ENCODE results near the gene WBP11. TPM values are rescaled to one million over a fixed set of nuclear protein-coding genes. Genes with fewer than 3 reads are reported as not detected.

The WBP11 gene
- total RNA-seq, 3 donors from 2014 or later (not counting 1 experiment from before 2014, with no cell fraction given) = 130 to 159 (median 134) TPM

DNA sequence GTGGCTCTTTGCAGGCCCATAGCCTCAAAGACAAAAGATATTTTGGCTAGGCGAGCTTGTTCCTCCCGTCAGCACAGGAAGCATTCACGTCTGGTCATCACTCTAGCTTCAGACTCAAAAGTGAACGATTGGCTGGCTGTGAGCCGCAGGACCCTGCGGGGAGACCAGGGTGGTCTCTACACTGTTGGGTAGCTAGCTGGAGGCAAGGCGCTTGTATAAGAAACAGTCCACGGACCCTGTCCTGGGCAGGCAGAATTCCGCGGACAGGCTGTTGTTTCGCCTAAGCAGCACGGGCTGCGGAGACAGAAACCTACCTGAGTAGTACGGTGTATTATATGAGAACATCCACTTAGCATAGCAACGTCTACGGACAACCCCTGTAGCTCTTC, 29.6 kb downstream of the WBP11 start:
- no peaks in the 10 kb centered on the region for H3K27me3 ChIP-seq (ENCODE audit: control insufficient read depth, insufficient read depth, low read length)
- Mint-ChIP-seq H3K36me3 (no peaks in the 10 kb centered on the region), H3K4me3 (peak overlapping the region; percentile 100), H3K27ac (peak overlapping the region; percentile 96 to 99), H3K9me3 (no peaks in the 10 kb centered on the region), H3K4me1 (peaks cover 67% of the 10 kb centered on the region in 2 donors), H3K27me3 (ENCODE audit: low read depth in 2 of 2) (no peaks in the 10 kb centered on the region)
- ATAC-seq (peak; percentile 1 to 2 (median 1)), DNase-seq (no peak)
- H3K36me3 ChIP-seq (ENCODE audit: control insufficient read depth, insufficient read depth, low read length) = no peaks in the 10 kb centered on the region
- no peak for TF ChIP-seq CTCF (IDR thresholded peaks at IDR 0.05)
- intact Hi-C loops (cut with micrococcal nuclease) = loop anchor here (1.0 to 5.0 kb wide), 4 partner anchors 30 to 1671 kb away; partner anchors contain the start of genes C12orf60, GSG1 and WBP11
- peak overlapping the region; percentile 63 for H3K4me3 ChIP-seq (ENCODE audit: low read length)
- H3K9me3 ChIP-seq (ENCODE audit: control insufficient read depth, insufficient read depth, low read length) = no peaks in the 10 kb centered on the region
- 19% methylated on average over 16 of the region's 16 CpGs for WGBS (ENCODE audit: insufficient coverage)
- peaks cover 34% of the 10 kb centered on the region for H3K4me1 ChIP-seq (ENCODE audit: control insufficient read depth, insufficient read depth, low read length)
- H3K27ac ChIP-seq (ENCODE audit: low read length) = peak overlapping the region; percentile 69

- Mint-ChIP-seq H3K36me3 (no peaks in the 10 kb centered on the region), H3K4me3 (peak overlapping the region; percentile 100), H3K27me3 (ENCODE audit: low read depth in 2 of 2) (no peaks in the 10 kb centered on the region), H3K4me1 (peaks cover 69 to 71% of the 10 kb centered on the region in 2 donors), H3K9me3 (no peaks in the 10 kb centered on the region), H3K27ac (peak overlapping the region; percentile 96 to 99)
- Histone ChIP-seq H3K36me3 (ENCODE audit: control insufficient read depth, insufficient read depth, low read length) (no peaks in the 10 kb centered on the region), H3K4me1 (ENCODE audit: control insufficient read depth, insufficient read depth, low read length) (peaks cover 36% of the 10 kb centered on the region), H3K9me3 (ENCODE audit: control insufficient read depth, insufficient read depth, low read length) (no peaks in the 10 kb centered on the region), H3K4me3 (ENCODE audit: low read length) (no peak overlapping the region), H3K27ac (ENCODE audit: low read length) (no peak overlapping the region), H3K27me3 (ENCODE audit: control insufficient read depth, insufficient read depth, low read length) (no peaks in the 10 kb centered on the region)
- ATAC-seq (no peak), DNase-seq (no peak)
- TF ChIP-seq CTCF (IDR thresholded peaks at IDR 0.05) = no peak
- 97% methylated on average over 4 of the region's 5 CpGs for WGBS (ENCODE audit: insufficient coverage)
- intact Hi-C loops (cut with micrococcal nuclease) = loop anchor here (5.0 kb wide), 1 partner anchor 1671 kb away; the partner anchor contains the start of gene GSG1
These were observed 30.3 kb downstream of the WBP11 start for GRCh38 chr12:14772946-14773345.

DNA sequence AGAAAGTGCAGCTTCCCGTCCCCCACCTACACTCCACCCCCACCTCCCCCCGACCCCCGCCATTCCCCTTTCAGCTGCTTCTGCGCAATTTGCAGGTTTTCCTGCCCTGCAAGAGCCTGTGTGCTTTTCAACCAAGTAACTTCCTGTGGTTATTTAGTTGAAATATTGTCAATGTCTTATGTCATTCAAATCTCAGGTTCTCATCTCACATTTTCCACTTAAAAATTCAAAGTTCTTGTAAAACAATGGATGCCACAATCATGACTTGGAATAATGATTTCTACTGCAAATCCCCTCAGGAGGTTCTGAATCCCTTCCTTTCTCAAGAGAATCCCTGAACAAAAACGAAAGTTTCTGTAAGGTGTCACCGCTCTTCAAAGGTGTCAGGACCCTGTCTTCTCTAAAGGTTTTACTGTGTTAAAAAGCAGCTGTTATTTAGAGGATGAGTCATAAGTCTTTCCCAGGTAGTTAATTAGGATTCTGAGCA, 31.6 kb downstream of the WBP11 start:
- Mint-ChIP-seq H3K27ac (peak overlapping the region; percentile 99), H3K9me3 (no peaks in the 10 kb centered on the region), H3K27me3 (ENCODE audit: low read depth in 2 of 2) (no peaks in the 10 kb centered on the region), H3K4me3 (peak overlapping the region; percentile 96), H3K36me3 (no peaks in the 10 kb centered on the region), H3K4me1 (peaks cover 81 to 83% of the 10 kb centered on the region in 2 donors)
- TF ChIP-seq CTCF (IDR thresholded peaks at IDR 0.05) = no peak
- no peaks in the 10 kb centered on the region for H3K27me3 ChIP-seq (ENCODE audit: control insufficient read depth, insufficient read depth, low read length)
- 3% methylated on average over 2 of the region's 6 CpGs for WGBS (ENCODE audit: insufficient coverage)
- peak overlapping the region; percentile 93 for H3K27ac ChIP-seq (ENCODE audit: low read length)
- peaks cover 3% of the 10 kb centered on the region for H3K36me3 ChIP-seq (ENCODE audit: control insufficient read depth, insufficient read depth, low read length)
- intact Hi-C loops (cut with micrococcal nuclease) = loop anchor here (2.0 to 5.0 kb wide), 6 partner anchors 113 to 1669 kb away; partner anchors contain the start of genes ARHGDIB, GSG1 and MGP
- peaks cover 42% of the 10 kb centered on the region for H3K4me1 ChIP-seq (ENCODE audit: control insufficient read depth, insufficient read depth, low read length)
- ATAC-seq = peak in 1 of 3 donors; percentile 4
- peak in 1 of 2 donors; percentile 81 for DNase-seq
- H3K9me3 ChIP-seq (ENCODE audit: control insufficient read depth, insufficient read depth, low read length) = no peaks in the 10 kb centered on the region
- H3K4me3 ChIP-seq (ENCODE audit: low read length) = peak overlapping the region; percentile 70

Measured in natural killer cell (primary cell).